ENCODE data around the gene KCNQ1.

Gene KCNQ1

GRCh38 chr11:2776351-2777061 lies 331.7 kb downstream of the KCNQ1 start:
- DNase-seq: no peak

GRCh38 chr11:2777386-2777785 lies 332.6 kb downstream of the KCNQ1 start:
- DNase-seq: peak; percentile 41

- DNase-seq: no peak
Observed at GRCh38 chr11:2777871-2778629, 333.2 kb downstream of the KCNQ1 start.

GRCh38 chr11:2778630-2779498 lies 334.1 kb downstream of the KCNQ1 start:
- no peak for DNase-seq

GRCh38 chr11:2779499-2779980 lies 334.7 kb downstream of the KCNQ1 start:
- no peak for DNase-seq

- DNase-seq: no peak
Observed at GRCh38 chr11:2779981-2780849, 335.4 kb downstream of the KCNQ1 start.

- no peak for DNase-seq
Observed at GRCh38 chr11:2780850-2781407, 336.1 kb downstream of the KCNQ1 start.

- no peak for DNase-seq
Observed at GRCh38 chr11:2781408-2782274, 336.8 kb downstream of the KCNQ1 start.

GRCh38 chr11:2782769-2783168 lies 338.0 kb downstream of the KCNQ1 start:
- DNase-seq: no peak

GRCh38 chr11:2783536-2784082 lies 338.8 kb downstream of the KCNQ1 start:
- no peak for DNase-seq

- DNase-seq: no peak
Observed at GRCh38 chr11:2787816-2788167, 343.0 kb downstream of the KCNQ1 start.

GRCh38 chr11:2788168-2789071 lies 343.6 kb downstream of the KCNQ1 start:
- DNase-seq: no peak

- DNase-seq: no peak
Observed at GRCh38 chr11:2789331-2789730, 344.5 kb downstream of the KCNQ1 start.

- DNase-seq: no peak
Observed at GRCh38 chr11:2789791-2790567, 345.2 kb downstream of the KCNQ1 start.

- DNase-seq: no peak
Observed at GRCh38 chr11:2790568-2790921, 345.7 kb downstream of the KCNQ1 start.

GRCh38 chr11:2791139-2791520 lies 346.3 kb downstream of the KCNQ1 start:
- no peak for DNase-seq

- DNase-seq: no peak
Observed at GRCh38 chr11:2791521-2792380, 346.9 kb downstream of the KCNQ1 start.
